Suprapubic skin (tissue), 4 donors: Measurements from ENCODE around the gene GGA3. TPM values are rescaled to one million over a fixed set of nuclear protein-coding genes. Genes with fewer than 3 reads are reported as not detected.
"Not testable (repeated sequence)": the region's sequence is repeated elsewhere in the genome, so short reads cannot be mapped to it uniquely, and the experiment has no call there.

ENCODE experiments used
- DNase-seq, 2 donors: peaks; one replicate each; pipeline ENCODE4 v3.0.0-alpha.2; 2019; ENCODE audit warnings: low spot score in 2 of 2
- H3K27ac ChIP-seq: fragments of 200-600 bp; sonication (generic); one replicate; pipeline ENCODE4 v1.5.1; 2019
- H3K27me3 ChIP-seq: fragments of 200-600 bp; sonication (generic); one replicate; pipeline ENCODE4 v1.5.1; 2019
- H3K36me3 ChIP-seq: fragments of 200-600 bp; sonication (generic); one replicate; pipeline ENCODE4 v1.5.1; 2019
- H3K4me1 ChIP-seq: fragments of 200-600 bp; sonication (generic); one replicate; pipeline ENCODE4 v1.5.1; 2019
- H3K4me3 ChIP-seq: fragments of 200-600 bp; sonication (generic); one replicate; pipeline ENCODE4 v1.5.1; 2019; ENCODE audit warnings: mild to moderate bottlenecking
- H3K9me3 ChIP-seq: fragments of 200-600 bp; sonication (generic); one replicate; pipeline ENCODE4 v1.5.1; 2019
- EP300 ChIP-seq: sonication (generic); formaldehyde crosslinking; IDR thresholded peaks from one replicate; pipeline ENCODE4 v1.6.1; 2017; ENCODE audit warnings: antibody characterized with exemption
- POLR2A ChIP-seq, 2 donors: fragments of 450-650 bp; IDR thresholded peaks; one replicate each; pipeline ENCODE4 v1.6.1; 2017; ENCODE audit warnings: antibody characterized with exemption in 2 of 2, mild to moderate bottlenecking in 2 of 2, moderate library complexity in 2 of 2
- POLR2AphosphoS5 ChIP-seq, 3 donors: sonication (generic); formaldehyde crosslinking; IDR thresholded peaks; one replicate each; pipeline ENCODE4 v1.6.1; 2017; ENCODE audit warnings: antibody characterized with exemption in 3 of 3
- WGBS: methylation state at CpG from one replicate; pipeline ENCODE4 v1.1.5; 2018; 5-methylcytosine and 5-hydroxymethylcytosine counted together
- total RNA-seq, 4 donors: library from RNA; depleted of rRNA; stranded (reverse); fragments of >200 nt; gene quantifications; one replicate each; pipeline ENCODE4 v1.1.0, GENCODE V29; 2016
- TF ChIP-seq, protein P1 (sequence below), 2 donors: fragments of 200-600 bp in 1 of 2; fragments of 450-650 bp in 1 of 2; sonication (generic) in 1 of 2; IDR thresholded peaks; one replicate each; pipeline ENCODE4 v1.5.1; 2016 to 2019; ENCODE audit warnings: antibody characterized with exemption in 2 of 2, mild to moderate bottlenecking in 1 of 2, moderate library complexity in 1 of 2

GGA3 gene
- total RNA-seq, 4 donors from 2014 or later: 27.0 to 68.8 (median 35.3) TPM

DNA sequence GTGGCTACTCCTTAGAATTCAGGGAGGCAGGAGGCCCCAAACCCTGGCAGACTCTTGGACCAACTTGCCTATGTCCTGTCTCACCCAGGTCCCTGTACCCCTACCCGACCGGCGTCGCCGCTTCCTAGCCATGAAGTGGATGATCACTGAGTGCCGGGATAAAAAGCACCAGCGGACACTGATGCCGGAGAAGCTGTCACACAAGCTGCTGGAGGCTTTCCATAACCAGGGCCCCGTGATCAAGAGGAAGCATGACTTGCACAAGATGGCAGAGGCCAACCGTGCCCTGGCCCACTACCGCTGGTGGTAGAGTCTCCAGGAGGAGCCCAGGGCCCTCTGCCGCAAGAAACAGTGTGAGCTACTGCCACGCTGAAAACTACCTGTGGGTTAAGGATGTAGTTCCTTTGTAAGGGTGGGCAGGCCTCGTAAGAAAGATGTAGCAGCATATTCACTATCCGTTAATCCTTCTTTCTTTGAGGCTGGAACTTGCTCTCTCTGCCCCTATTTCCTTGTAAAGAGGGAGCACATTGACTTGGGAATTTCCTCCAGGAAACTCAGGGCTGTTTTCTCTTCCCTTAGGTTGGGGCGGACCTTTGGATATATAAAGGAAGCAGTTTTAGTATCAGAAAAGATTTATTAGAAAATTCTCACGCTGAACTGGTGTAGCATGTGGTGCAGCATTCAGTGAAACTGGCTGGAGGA lies 4.4 kb upstream of the GGA3 start:
- TF ChIP-seq POLR2A (IDR thresholded peaks at IDR 0.05) (no peak), EP300 (no peak), POLR2AphosphoS5 (IDR thresholded peaks at IDR 0.05) (no peak)
- TF ChIP-seq, protein P1, sequence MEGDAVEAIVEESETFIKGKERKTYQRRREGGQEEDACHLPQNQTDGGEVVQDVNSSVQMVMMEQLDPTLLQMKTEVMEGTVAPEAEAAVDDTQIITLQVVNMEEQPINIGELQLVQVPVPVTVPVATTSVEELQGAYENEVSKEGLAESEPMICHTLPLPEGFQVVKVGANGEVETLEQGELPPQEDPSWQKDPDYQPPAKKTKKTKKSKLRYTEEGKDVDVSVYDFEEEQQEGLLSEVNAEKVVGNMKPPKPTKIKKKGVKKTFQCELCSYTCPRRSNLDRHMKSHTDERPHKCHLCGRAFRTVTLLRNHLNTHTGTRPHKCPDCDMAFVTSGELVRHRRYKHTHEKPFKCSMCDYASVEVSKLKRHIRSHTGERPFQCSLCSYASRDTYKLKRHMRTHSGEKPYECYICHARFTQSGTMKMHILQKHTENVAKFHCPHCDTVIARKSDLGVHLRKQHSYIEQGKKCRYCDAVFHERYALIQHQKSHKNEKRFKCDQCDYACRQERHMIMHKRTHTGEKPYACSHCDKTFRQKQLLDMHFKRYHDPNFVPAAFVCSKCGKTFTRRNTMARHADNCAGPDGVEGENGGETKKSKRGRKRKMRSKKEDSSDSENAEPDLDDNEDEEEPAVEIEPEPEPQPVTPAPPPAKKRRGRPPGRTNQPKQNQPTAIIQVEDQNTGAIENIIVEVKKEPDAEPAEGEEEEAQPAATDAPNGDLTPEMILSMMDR (IDR thresholded peaks at IDR 0.05): no peak
- peaks cover 42% of the 10 kb centered on the region for H3K4me1 ChIP-seq
- 78% methylated on average over 17 of the region's 17 CpGs for WGBS

DNA sequence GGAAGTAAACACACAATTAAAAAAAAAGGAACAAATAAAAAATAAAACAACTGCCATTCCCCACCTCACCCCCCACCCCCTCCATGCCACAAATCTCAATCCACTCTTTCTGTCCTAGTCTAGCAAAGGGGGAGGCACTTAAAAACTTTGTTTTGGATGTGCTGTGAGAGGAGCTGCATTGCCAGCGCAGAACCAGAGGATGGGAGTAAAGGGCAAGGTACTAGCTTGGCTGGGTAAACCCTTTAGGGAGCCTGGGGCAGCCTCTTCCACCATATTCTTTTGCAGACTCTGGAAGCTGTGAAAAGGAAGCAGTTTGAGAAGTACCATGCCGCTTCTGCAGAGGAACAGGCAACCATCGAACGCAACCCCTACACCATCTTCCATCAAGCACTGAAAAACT lies 1.6 kb upstream of the GGA3 start:
- WGBS: 98% methylated on average over 3 of the region's 4 CpGs
- Histone ChIP-seq H3K9me3 (no peaks in the 10 kb centered on the region), H3K4me1 (peaks cover 46% of the 10 kb centered on the region), H3K4me3 (no peak overlapping the region), H3K36me3 (peaks cover 27% of the 10 kb centered on the region), H3K27me3 (no peaks in the 10 kb centered on the region), H3K27ac (no peak overlapping the region)
- no peak for DNase-seq
- no peak for TF ChIP-seq POLR2A (IDR thresholded peaks at IDR 0.05)
- no peak for TF ChIP-seq POLR2AphosphoS5 (IDR thresholded peaks at IDR 0.05)
- TF ChIP-seq, protein P1 (IDR thresholded peaks at IDR 0.05): no peak
- TF ChIP-seq EP300: no peak

More for the DNA sequence above, 4.4 kb upstream of the GGA3 start:
- H3K27me3 ChIP-seq: no peaks in the 10 kb centered on the region
- no peak overlapping the region for H3K27ac ChIP-seq
- H3K9me3 ChIP-seq: no peaks in the 10 kb centered on the region
- DNase-seq: no peak
- H3K36me3 ChIP-seq: peaks cover 27% of the 10 kb centered on the region
- H3K4me3 ChIP-seq: no peak overlapping the region

DNA sequence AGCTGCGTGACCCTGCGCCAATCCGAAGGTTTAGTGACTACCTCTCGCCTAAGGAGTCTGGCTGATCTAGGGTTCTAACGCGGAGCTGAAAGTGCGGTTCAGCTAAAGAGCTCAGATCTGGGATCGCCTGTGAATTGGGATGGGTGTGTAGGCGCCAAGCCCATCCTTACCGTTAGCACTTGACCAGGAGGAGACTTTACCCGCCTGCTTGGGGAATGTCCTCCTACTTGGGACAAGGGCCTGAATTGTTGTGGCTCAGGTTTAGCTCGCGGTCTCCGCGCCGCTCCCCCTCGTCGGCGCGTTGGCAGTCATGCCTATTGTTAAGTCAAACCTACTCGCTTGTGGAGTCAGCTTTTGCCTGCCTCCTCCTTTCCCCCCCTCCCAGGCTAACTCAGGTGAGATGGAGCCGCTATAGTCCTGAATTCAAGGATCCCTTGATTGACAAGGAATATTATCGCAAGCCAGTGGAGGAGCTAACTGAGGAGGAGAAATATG lies 753 bp upstream of the GGA3 start:
- Histone ChIP-seq H3K4me1 (peaks cover 40% of the 10 kb centered on the region), H3K27ac (peak overlapping the region; percentile 98), H3K4me3 (peak overlapping the region; percentile 91), H3K9me3 (no peaks in the 10 kb centered on the region), H3K36me3 (peaks cover 27% of the 10 kb centered on the region), H3K27me3 (no peaks in the 10 kb centered on the region)
- no peak for DNase-seq
- 1% methylated on average over 19 of the region's 23 CpGs for WGBS
- TF ChIP-seq EP300 (no peak), POLR2AphosphoS5 (IDR thresholded peaks at IDR 0.05) (no peak), POLR2A (IDR thresholded peaks at IDR 0.05) (no peak)
- TF ChIP-seq, protein P1 (IDR thresholded peaks at IDR 0.05): no peak

DNA sequence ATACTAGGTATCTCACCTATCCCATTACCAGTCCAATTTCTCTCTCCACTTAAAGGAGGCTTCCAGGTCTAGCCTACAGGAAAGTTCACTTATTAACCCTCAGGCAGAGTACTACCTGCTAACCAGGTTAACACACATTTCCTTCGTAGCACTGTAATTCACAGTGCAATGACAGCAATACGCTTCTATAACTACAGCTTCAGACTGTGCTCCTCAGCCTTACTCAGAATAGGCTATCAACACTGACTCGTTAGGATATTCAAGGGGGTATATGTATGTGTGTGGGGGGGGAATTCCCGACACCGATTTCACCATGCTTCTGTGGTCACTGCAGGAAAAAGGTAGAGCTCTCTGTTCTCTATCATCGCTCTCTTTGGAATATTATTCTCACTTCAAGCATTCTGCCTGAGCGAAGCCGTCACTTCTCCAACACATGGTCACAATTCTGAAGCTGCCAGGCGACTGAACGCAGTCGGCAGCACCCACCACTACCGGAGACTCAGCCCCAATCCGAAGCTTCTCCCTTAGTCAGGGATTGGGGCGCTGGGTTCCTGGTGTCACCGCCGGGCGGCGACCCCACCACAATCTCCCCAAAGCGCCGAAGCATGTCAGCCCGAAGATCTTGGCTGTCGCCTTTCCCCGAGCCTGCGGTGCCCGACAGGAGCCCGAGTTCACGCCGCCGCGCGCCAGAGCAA lies 618 bp downstream of the GGA3 start:
- Histone ChIP-seq H3K36me3 (peaks cover 16% of the 10 kb centered on the region), H3K27ac (peak overlapping the region; percentile 98), H3K9me3 (no peaks in the 10 kb centered on the region), H3K4me1 (peaks cover 38% of the 10 kb centered on the region), H3K4me3 (peak overlapping the region; percentile 91), H3K27me3 (no peaks in the 10 kb centered on the region)
- WGBS: 1% methylated on average over 17 of the region's 31 CpGs
- DNase-seq: no peak
- no peak for TF ChIP-seq POLR2A (IDR thresholded peaks at IDR 0.05)
- TF ChIP-seq, protein P1 (IDR thresholded peaks at IDR 0.05): no peak
- no peak for TF ChIP-seq EP300
- TF ChIP-seq POLR2AphosphoS5 (IDR thresholded peaks at IDR 0.05): no peak

DNA sequence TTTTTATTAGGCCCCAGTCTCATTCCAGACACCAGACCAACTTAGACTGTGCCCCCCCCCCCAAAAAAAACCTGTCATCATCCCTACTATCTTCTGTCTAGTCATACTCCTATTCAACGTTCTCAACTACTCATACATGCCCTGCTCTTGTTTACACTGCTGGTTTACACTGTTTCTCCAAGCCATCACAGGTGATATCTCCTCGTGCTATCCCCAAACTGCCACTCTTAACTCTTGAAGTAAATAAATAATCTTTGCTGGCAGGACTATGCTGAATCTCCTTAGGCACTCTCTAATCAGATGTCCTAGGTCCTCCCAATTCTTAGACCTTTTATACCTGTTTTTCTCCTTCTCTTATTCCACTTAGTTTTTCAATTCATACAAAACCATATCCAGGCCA lies 4.2 kb downstream of the GGA3 start:
- H3K4me3 ChIP-seq, DNase-seq, H3K27ac ChIP-seq, H3K36me3 ChIP-seq, H3K27me3 ChIP-seq, H3K9me3 ChIP-seq: not testable (repeated sequence)
- H3K4me1 ChIP-seq: peaks cover 30% of the 10 kb centered on the region
- WGBS: 51% methylated on average over 2 of the region's 2 CpGs

DNA sequence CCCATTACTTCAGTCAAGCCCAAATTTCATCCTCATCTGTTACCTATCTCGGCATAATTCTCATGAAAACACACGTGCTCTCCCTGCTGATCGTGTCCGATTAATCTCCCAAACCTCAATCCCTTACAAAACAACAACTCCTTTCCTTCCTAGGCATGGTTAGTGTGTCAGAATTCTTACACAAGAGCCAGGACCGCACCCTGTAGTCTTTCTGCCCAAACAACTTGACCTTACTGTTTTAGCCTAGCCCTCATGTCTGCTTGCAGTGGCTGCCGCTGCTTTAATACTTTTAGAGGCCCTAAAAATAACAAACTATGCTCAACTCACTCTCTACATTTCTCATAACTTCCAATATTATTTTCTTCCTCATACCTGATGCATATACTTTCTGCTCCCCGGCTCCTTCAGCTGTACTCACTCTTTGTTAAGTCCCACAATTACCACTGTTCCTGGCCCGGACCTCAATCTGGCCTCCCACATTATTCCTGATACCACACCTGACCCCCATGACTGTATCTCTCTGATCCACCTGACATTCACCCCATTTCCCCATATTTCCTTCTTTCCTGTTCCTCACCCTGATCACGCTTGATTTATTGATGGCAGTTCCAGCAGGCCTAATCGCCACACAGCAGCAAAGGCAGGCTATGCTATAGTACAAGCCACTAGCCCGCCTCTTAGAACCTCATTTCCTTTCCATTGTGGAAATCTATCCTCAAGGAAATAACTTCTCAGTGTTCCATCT lies 5.3 kb downstream of the GGA3 start:
- H3K4me3 ChIP-seq, H3K9me3 ChIP-seq, DNase-seq, H3K36me3 ChIP-seq, H3K27me3 ChIP-seq: not testable (repeated sequence)
- peak overlapping the region; percentile 48 for H3K27ac ChIP-seq
- peaks cover 28% of the 10 kb centered on the region for H3K4me1 ChIP-seq
- WGBS: 57% methylated on average over 11 of the region's 11 CpGs
